ENCODE data around the gene CLEC17A. TPM values are rescaled to one million over a fixed set of nuclear protein-coding genes. Genes with fewer than 3 reads are reported as not detected.
"Not testable (repeated sequence)": the region's sequence is repeated elsewhere in the genome, so short reads cannot be mapped to it uniquely, and the experiment has no call there.

Gene CLEC17A
- total RNA-seq, 1 donor from 2014 or later = 0.09 TPM

GRCh38 chr19:14615623-14616022 is 32.7 kb downstream of the CLEC17A start:
- no peaks in the 10 kb centered on the region for H3K4me1 ChIP-seq (ENCODE audit: insufficient read depth, low read length)
- H3K4me1 Mint-ChIP-seq (ENCODE audit: low read depth, unreplicated experiment) = no peaks in the 10 kb centered on the region
- no peak overlapping the region for H3K27ac Mint-ChIP-seq (ENCODE audit: unreplicated experiment)
- H3K27me3 ChIP-seq (ENCODE audit: insufficient read depth, low read length) = no peaks in the 10 kb centered on the region
- FAIRE-seq = no peak
- H3K79me2 ChIP-seq (ENCODE audit: insufficient read depth, low read length) = no peaks in the 10 kb centered on the region
- H3K9me3 Mint-ChIP-seq (ENCODE audit: unreplicated experiment) = peaks cover 19% of the 10 kb centered on the region
- H3K27ac ChIP-seq (ENCODE audit: low read depth, low read length) = no peak overlapping the region
- no peaks in the 10 kb centered on the region for H3K27me3 Mint-ChIP-seq (ENCODE audit: low read depth, unreplicated experiment)
- H3K4me2 ChIP-seq (ENCODE audit: low read length) = no peak overlapping the region
- peaks cover 2% of the 10 kb centered on the region for H3K9me3 ChIP-seq (ENCODE audit: insufficient read depth, low read depth, low read length)
- H3K36me3 ChIP-seq (ENCODE audit: insufficient read depth, low read length) = no peaks in the 10 kb centered on the region
- no peak overlapping the region for H2AFZ ChIP-seq (ENCODE audit: low read depth, low read length)
- no peak for DNase-seq (ENCODE audit: low read depth)
- H4K20me1 ChIP-seq (ENCODE audit: insufficient read depth, low read length) = no peaks in the 10 kb centered on the region
- TF ChIP-seq CTCF (IDR thresholded peaks at IDR 0.05; ENCODE audit: insufficient read depth, low read depth, low read length) (no peak), EZH2 (IDR thresholded peaks at IDR 0.05; ENCODE audit: insufficient read depth, low read length) (no peak)
- H3K36me3 Mint-ChIP-seq (ENCODE audit: low read depth, unreplicated experiment) = no peaks in the 10 kb centered on the region
- H3K9ac ChIP-seq (ENCODE audit: low read length) = no peak overlapping the region
- H3K4me3 Mint-ChIP-seq (ENCODE audit: unreplicated experiment) = no peak overlapping the region
- no peak overlapping the region for H3K4me3 ChIP-seq (ENCODE audit: insufficient read depth, low read depth, low read length)

GRCh38 chr19:14616407-14616806 is 33.5 kb downstream of the CLEC17A start:
- Histone ChIP-seq H3K27me3 (ENCODE audit: insufficient read depth, low read length) (no peaks in the 10 kb centered on the region), H4K20me1 (ENCODE audit: insufficient read depth, low read length) (no peaks in the 10 kb centered on the region), H3K9me3 (ENCODE audit: insufficient read depth, low read depth, low read length) (peaks cover 2% of the 10 kb centered on the region), H3K4me3 (ENCODE audit: insufficient read depth, low read depth, low read length) (no peak overlapping the region), H3K36me3 (ENCODE audit: insufficient read depth, low read length) (no peaks in the 10 kb centered on the region), H3K4me1 (ENCODE audit: insufficient read depth, low read length) (no peaks in the 10 kb centered on the region), H3K9ac (ENCODE audit: low read length) (no peak overlapping the region), H3K27ac (ENCODE audit: low read depth, low read length) (no peak overlapping the region), H3K4me2 (ENCODE audit: low read length) (no peak overlapping the region), H2AFZ (ENCODE audit: low read depth, low read length) (no peak overlapping the region), H3K79me2 (ENCODE audit: insufficient read depth, low read length) (no peaks in the 10 kb centered on the region)
- FAIRE-seq (no peak), DNase-seq (ENCODE audit: low read depth) (no peak)
- no peaks in the 10 kb centered on the region for H3K27me3 Mint-ChIP-seq (ENCODE audit: low read depth, unreplicated experiment)
- H3K9me3 Mint-ChIP-seq (ENCODE audit: unreplicated experiment) = peaks cover 17% of the 10 kb centered on the region
- no peaks in the 10 kb centered on the region for H3K36me3 Mint-ChIP-seq (ENCODE audit: low read depth, unreplicated experiment)
- no peaks in the 10 kb centered on the region for H3K4me1 Mint-ChIP-seq (ENCODE audit: low read depth, unreplicated experiment)
- no peak overlapping the region for H3K27ac Mint-ChIP-seq (ENCODE audit: unreplicated experiment)
- no peak overlapping the region for H3K4me3 Mint-ChIP-seq (ENCODE audit: unreplicated experiment)
- TF ChIP-seq EZH2 (IDR thresholded peaks at IDR 0.05; ENCODE audit: insufficient read depth, low read length) (no peak), CTCF (IDR thresholded peaks at IDR 0.05; ENCODE audit: insufficient read depth, low read depth, low read length) (no peak)

- Histone ChIP-seq H3K27me3 (ENCODE audit: insufficient read depth, low read length) (no peaks in the 10 kb centered on the region), H3K36me3 (ENCODE audit: insufficient read depth, low read length) (no peaks in the 10 kb centered on the region), H3K4me3 (ENCODE audit: insufficient read depth, low read depth, low read length) (no peak overlapping the region), H2AFZ (ENCODE audit: low read depth, low read length) (no peak overlapping the region), H3K79me2 (ENCODE audit: insufficient read depth, low read length) (no peaks in the 10 kb centered on the region), H3K27ac (ENCODE audit: low read depth, low read length) (no peak overlapping the region), H4K20me1 (ENCODE audit: insufficient read depth, low read length) (no peaks in the 10 kb centered on the region), H3K9me3 (ENCODE audit: insufficient read depth, low read depth, low read length) (peaks cover 2% of the 10 kb centered on the region), H3K4me2 (ENCODE audit: low read length) (no peak overlapping the region), H3K4me1 (ENCODE audit: insufficient read depth, low read length) (no peaks in the 10 kb centered on the region), H3K9ac (ENCODE audit: low read length) (no peak overlapping the region)
- Mint-ChIP-seq H3K4me1 (ENCODE audit: low read depth, unreplicated experiment) (no peaks in the 10 kb centered on the region), H3K27ac (ENCODE audit: unreplicated experiment) (no peak overlapping the region), H3K36me3 (ENCODE audit: low read depth, unreplicated experiment) (no peaks in the 10 kb centered on the region), H3K27me3 (ENCODE audit: low read depth, unreplicated experiment) (no peaks in the 10 kb centered on the region), H3K4me3 (ENCODE audit: unreplicated experiment) (no peak overlapping the region), H3K9me3 (ENCODE audit: unreplicated experiment) (peaks cover 19% of the 10 kb centered on the region)
- no peak for FAIRE-seq
- DNase-seq (ENCODE audit: low read depth) = no peak
- TF ChIP-seq CTCF (IDR thresholded peaks at IDR 0.05; ENCODE audit: insufficient read depth, low read depth, low read length) (no peak), EZH2 (IDR thresholded peaks at IDR 0.05; ENCODE audit: insufficient read depth, low read length) (no peak)
Measured at GRCh38 chr19:14619404-14619803, 36.5 kb downstream of the CLEC17A start.

GRCh38 chr19:14624491-14624890 is 41.6 kb downstream of the CLEC17A start:
- H3K4me2 ChIP-seq (ENCODE audit: low read length); H3K4me1 Mint-ChIP-seq (ENCODE audit: low read depth, unreplicated experiment); H3K79me2 ChIP-seq (ENCODE audit: insufficient read depth, low read length); H4K20me1 ChIP-seq (ENCODE audit: insufficient read depth, low read length); FAIRE-seq; DNase-seq (ENCODE audit: low read depth); H3K27ac ChIP-seq (ENCODE audit: low read depth, low read length); H3K36me3 Mint-ChIP-seq (ENCODE audit: low read depth, unreplicated experiment); H3K4me3 Mint-ChIP-seq (ENCODE audit: unreplicated experiment); H3K27ac Mint-ChIP-seq (ENCODE audit: unreplicated experiment); H3K4me1 ChIP-seq (ENCODE audit: insufficient read depth, low read length); H2AFZ ChIP-seq (ENCODE audit: low read depth, low read length); H3K27me3 ChIP-seq (ENCODE audit: insufficient read depth, low read length); H3K4me3 ChIP-seq (ENCODE audit: insufficient read depth, low read depth, low read length); H3K36me3 ChIP-seq (ENCODE audit: insufficient read depth, low read length); H3K27me3 Mint-ChIP-seq (ENCODE audit: low read depth, unreplicated experiment); H3K9me3 ChIP-seq (ENCODE audit: insufficient read depth, low read depth, low read length); H3K9ac ChIP-seq (ENCODE audit: low read length): not testable (repeated sequence)
- H3K9me3 Mint-ChIP-seq (ENCODE audit: unreplicated experiment) = peaks cover 13% of the 10 kb centered on the region
